Stimulated activated CD8-positive, alpha-beta memory T cell treated with anti-CD3 and anti-CD28 coated beads, Interleukin-4, amount 100 ng/mL, for 24 hours (primary cell): ENCODE data around the gene C2CD2L.
"Not testable (repeated sequence)": the region's sequence is repeated elsewhere in the genome, so short reads cannot be mapped to it uniquely, and the experiment has no call there.

Experiments used
- DNase-seq: peaks from one replicate; pipeline ENCODE4 v3.0.0-alpha.2; 2020; ENCODE audit warnings: low read depth

C2CD2L gene

DNA sequence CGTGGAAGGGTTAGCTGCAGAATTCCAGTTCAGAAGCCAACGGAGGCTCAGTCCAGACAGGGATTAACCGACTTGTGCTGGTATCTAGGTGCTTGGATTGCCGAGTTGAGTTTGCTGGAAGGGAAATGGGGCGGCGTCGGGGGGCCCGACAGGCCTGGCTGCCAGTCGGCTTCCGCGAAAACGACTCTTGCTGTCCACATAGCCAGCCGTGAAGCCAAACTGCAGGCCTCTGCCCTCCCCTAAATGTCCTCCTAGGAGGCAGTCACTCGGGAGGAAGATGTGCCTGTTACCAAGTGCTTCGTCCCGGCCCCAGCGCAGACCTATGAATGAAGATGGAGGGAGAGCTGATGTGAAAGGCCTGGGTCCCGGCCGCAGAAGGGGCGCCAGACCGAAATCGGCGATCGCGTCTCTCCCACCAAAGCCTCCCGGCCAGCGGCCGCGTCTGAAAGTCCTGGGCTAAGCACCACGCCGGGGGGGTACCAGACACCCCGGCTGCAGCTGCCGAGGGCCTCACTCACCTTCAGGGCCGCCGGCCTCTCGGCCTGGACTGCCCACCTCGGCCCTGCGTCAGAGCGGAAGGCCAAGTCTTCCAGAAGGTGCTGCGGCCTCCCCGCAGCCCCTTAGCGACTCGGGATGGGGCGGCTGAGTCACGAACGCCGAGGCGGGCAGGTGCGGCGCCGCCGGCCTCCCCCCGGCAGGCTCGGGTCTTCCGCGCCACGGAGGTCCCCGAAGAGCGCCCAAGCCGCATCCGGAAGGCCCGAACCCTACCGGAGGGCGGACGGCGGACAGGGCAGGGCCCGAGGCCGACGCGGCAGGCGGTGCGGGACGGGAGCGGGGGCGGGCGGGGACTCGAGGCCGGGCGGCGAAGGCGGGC lies 13.0 kb upstream of the C2CD2L start:
- no peak for DNase-seq

GRCh38 chr11:119094816-119095065 lies 12.4 kb upstream of the C2CD2L start:
- DNase-seq: no peak

GRCh38 chr11:119095066-119095880 lies 11.9 kb upstream of the C2CD2L start:
- DNase-seq: peak; percentile 98

DNA sequence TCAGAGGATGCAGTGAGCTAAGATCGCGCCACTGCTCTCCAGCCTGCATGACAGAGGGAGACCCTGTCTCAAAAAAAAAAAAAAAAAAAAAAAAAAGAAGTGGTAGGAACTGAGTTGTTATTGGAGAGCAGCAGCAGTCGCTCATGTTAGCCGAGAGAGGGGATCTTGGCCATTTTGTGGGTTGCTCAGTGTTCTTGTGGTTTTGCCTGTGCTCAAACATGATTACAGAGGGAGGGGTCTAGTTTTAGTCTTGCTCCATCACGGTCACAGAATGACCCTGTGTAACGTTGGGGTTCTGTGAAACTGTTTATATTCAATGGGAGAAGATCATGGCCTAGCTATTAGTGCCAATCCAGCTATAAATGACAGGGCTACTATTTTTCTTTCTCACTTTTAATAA lies 7.4 kb upstream of the C2CD2L start:
- DNase-seq: no peak

- no peak for DNase-seq
Observed at GRCh38 chr11:119100246-119100970, 6.7 kb upstream of the C2CD2L start.

DNA sequence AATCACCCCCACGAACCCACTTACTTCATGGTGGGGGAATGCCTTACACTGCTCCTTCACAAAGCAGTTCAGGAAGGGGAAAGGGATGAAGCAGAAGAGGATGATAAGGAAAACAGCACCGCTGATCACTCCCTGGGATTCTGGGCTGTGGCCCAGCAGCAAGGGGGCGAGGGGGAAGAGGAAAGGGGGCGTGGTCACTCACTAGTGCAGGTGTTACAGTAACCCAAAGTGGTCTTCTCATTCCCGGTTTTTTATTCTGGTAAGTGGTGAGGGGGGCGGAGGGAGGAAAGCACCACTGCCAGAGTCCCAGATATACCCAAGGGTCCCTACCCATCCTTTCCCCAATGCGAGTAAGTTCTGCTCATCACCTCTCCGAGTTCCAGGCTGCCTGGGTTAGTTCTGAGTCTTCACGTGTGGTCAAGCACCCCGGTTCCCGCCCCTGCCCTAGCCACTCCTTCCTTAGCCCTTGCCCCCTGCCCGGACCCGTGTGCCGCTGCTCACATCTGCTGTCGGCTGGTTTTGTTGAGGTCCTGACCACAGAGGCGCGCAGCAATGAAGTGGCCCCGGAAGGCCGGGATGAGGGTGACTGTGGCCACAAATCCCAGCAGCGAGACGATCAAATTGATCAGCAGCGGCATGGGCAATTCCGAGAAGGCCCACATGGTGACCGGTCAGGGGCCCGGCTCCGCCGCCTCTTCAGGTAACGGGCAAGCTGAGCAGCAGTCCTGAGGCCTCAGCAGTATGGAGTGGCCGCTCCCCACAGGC lies 6.0 kb upstream of the C2CD2L start:
- DNase-seq: no peak

- DNase-seq: peak; percentile 75
Observed at GRCh38 chr11:119101759-119102423, 5.3 kb upstream of the C2CD2L start, which contains the start of gene DPAGT1. TSS of gene DPAGT1 (minus strand) at chr11:119101853. CDS start at chr11:119101655, 198 bp downstream.

DNA sequence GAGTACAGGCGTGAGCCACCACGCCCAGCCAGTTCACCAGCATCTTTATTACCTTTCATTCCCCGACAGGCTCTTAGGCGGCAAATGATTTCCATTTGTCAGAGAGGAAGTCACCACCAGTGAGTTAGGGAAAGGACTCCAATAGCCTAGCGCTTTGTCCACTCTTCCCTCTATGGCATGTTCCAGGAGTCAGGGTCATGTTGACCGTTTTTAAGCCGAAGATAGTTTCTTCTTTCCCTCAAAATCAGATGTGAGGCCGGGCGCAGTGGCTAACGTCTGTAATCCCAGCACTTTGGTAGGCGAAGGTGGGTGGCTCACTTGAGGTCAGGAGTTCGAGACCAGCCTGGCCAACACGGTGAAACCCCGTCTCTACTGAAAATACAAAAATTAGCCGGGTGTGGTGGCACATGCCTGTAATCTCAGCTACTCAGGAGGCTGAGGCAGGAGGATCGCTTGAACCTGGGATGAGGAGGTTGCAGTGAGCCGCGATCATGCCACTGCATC lies 3.9 kb upstream of the C2CD2L start:
- not testable (repeated sequence) for DNase-seq

DNA sequence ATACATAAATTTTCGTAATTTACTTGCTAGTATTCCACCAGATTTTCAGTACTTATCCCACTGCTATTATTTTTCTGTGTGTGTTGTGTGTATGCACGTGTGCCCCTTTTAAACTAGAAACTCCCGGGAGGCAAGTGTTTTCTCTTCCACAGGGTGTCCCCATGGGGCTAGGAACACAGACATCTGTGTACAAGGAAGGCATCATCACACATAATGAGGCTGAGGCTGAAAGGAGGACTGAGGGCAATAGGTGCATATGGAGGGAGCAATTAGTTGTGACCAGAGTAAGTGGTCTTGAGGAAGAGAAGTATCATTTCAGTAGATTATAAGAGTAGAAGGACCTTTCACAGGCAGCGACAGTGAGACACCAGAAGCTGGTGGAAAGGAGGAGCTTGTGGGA lies 3.4 kb upstream of the C2CD2L start:
- DNase-seq: no peak

GRCh38 chr11:119107538-119108145 lies 498 bp downstream of the C2CD2L start:
- DNase-seq: no peak

DNA sequence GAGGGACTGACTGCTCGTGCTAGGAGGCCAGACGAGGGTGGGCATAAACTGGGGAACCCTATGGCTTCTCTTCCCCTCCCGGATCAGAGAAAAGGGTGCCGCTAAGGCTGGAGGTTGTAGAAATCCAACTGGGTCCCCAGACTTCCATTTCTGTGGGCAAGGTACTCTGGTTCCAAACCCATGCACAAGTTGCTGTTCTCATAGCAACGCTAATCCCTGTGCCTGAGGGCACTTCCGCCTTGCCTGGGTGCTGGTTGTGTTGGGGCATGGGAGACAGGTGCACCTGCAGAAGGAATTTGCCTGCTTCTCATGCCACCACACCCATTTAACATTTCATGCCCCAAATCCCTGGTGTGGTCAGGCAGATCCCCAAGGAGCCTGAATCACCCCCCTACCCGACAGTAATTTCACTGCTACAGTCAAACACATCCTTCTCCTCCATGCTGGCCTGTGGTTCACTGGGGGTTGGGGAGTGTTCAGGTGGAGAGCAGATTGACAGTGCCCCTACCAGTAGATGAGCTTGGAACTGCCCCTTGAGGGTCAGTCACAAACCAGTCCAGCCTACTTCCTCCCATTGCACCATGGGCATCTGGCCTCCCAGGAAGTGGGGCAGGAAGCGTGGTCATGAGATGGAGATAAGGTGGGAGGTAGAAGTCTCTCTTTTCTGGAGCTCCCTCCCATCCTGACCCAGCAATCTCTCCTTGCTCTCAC lies 1.2 kb downstream of the C2CD2L start:
- no peak for DNase-seq

- no peak for DNase-seq
Observed at GRCh38 chr11:119108857-119109221, 1.7 kb downstream of the C2CD2L start.

DNA sequence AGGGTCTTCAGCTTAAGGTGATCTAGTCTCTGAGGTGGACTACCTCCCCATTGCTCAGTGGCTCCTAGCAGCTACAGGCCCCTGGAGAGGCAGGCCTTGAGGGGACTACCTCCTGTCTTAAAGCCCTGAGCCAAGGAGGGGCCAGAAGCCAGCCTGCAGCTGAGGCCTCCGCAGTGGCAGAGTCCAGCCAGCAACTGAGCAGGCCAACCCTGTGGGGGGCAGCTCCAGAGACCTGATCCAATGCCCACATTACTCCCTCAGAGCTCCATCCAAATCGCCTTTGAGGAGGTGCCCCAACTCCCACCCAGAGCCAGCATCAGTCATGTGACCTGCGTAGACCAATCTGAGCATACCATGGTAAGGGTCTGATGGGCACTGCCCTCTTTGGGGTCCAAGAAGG lies 2.7 kb downstream of the C2CD2L start:
- no peak for DNase-seq

DNA sequence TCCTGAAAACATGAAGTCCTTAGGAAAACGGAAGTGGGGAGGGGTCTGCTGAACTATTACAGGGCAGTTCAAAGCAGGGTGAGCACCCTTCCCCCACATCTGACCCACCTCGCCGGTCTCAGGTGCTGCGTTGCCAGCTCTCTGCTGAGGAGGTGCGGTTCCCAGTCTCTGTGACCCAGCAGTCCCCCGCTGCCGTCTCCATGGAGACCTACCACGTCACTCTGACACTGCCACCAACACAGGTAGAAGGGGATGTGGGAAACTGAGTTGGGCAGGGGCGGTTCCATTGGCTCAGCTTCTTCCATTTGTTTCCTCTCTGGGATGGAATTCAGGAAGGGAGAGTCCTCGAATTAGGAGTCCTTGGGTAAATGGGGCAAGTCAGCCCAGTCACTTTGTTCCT lies 3.3 kb downstream of the C2CD2L start:
- no peak for DNase-seq

GRCh38 chr11:119111361-119111925 lies 4.3 kb downstream of the C2CD2L start:
- DNase-seq: no peak

DNA sequence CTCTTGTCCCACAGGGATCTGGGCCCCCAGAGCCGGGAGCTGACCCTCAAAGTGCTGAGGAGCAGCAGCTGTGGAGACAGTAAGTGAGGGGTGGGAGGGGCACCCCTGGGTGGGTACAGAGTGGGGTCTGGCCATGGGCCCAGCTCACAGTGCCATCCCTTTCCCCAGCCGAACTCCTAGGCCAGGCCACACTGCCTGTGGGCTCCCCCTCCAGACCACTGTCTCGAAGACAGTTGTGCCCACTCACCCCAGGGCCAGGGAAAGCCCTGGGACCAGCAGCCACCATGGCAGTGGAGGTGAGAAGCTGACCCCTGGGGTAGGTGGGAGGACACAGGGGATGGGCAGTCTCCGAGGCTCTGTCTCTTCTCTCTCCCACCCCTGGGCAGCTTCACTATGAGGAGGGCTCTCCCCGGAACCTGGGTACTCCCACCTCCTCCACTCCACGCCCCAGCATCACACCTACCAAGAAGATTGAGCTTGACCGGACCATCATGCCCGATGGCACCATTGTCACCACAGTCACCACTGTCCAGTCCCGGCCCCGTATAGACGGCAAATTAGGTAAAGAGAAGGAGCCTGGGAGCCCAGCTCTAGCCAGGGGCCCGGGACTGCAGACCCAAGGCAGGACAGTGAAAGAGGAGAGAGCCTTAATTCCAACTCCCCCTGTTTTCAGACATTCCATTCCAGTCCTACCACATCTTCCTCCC lies 5.3 kb downstream of the C2CD2L start:
- DNase-seq: no peak

DNA sequence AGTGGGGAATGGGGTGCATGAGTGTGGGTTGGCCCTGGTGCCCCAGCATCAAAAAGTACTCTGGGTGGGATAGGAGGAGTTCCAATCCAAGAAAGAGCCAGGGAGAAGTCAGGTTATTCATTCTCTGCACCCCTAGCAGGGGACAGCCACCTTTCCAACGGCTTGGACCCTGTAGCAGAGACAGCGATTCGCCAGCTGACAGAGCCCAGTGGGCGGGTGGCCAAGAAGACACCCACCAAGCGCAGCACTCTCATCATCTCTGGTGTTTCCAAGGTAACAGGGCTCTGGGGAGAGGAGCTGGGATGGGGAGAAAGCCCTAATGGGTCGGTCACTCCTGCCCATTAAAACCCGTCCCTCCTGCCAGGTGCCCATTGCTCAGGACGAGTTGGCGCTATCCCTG lies 6.6 kb downstream of the C2CD2L start:
- no peak for DNase-seq

- DNase-seq: no peak
Observed at GRCh38 chr11:119114351-119114750, 7.2 kb downstream of the C2CD2L start.
